Measurements from ENCODE around the gene GPD2.

DNA sequence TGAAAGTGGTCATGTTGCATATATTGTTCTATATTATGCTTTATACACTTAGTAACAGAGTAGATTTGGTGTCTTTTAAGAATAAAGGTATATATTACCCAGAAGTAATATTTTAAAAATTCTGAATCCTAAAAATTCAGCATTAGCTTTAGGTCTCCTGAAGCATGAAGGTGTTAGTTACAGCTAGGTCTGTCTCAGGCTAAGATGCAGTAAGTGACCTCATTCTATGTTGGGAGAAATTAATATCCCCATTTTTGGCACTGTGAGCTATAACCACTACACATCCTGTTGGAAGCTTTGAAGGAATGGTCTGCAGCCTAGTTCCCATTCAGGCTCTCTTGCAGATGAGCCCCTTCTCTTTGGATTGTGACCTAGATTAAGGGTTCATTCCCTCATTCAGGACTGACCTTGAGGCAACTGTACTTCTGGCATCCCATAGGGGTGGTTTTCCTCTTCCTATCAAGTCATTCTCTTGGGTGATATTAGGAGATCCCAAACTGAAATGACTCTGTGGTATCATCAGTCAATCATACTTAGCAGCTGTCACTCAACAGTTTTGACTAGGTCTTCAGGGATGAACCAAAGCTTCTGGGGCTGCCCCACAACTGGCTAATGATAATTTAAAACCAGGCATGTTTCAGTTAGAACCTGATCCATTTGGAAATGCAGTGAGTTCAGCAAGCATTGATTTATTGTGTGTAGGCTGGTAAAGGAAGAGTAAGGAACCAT lies 117.7 kb downstream of the GPD2 start:
- no peak for TF ChIP-seq SMC3 (conservative IDR thresholded peaks at IDR 0.05; ENCODE audit: poor library complexity)
- no peak for TF ChIP-seq POLR2AphosphoS5 (IDR thresholded peaks at IDR 0.05)
- TF ChIP-seq, protein P1, sequence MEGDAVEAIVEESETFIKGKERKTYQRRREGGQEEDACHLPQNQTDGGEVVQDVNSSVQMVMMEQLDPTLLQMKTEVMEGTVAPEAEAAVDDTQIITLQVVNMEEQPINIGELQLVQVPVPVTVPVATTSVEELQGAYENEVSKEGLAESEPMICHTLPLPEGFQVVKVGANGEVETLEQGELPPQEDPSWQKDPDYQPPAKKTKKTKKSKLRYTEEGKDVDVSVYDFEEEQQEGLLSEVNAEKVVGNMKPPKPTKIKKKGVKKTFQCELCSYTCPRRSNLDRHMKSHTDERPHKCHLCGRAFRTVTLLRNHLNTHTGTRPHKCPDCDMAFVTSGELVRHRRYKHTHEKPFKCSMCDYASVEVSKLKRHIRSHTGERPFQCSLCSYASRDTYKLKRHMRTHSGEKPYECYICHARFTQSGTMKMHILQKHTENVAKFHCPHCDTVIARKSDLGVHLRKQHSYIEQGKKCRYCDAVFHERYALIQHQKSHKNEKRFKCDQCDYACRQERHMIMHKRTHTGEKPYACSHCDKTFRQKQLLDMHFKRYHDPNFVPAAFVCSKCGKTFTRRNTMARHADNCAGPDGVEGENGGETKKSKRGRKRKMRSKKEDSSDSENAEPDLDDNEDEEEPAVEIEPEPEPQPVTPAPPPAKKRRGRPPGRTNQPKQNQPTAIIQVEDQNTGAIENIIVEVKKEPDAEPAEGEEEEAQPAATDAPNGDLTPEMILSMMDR (IDR thresholded peaks at IDR 0.05; ENCODE audit: poor library complexity, severe bottlenecking) = no peak
- no peak for TF ChIP-seq EP300 (conservative IDR thresholded peaks at IDR 0.05; ENCODE audit: poor library complexity, severe bottlenecking)
